GM21390 (cell line): Measurements from ENCODE around the gene ALDH1A2.
"Not testable (repeated sequence)": the region's sequence is repeated elsewhere in the genome, so short reads cannot be mapped to it uniquely, and the experiment has no call there.

Source experiments
- ATAC-seq: cut with Tn5 transposase; IDR thresholded peaks from one replicate; pipeline ENCODE4 v1.9.1; 2021; ENCODE audit not compliant: unreplicated experiment

The ALDH1A2 gene

GRCh38 chr15:58002338-58003126 lies 63.0 kb downstream of the ALDH1A2 start:
- no peak for ATAC-seq

- ATAC-seq = not testable (repeated sequence)
Observed at GRCh38 chr15:57999699-58000098, 65.8 kb downstream of the ALDH1A2 start.

- ATAC-seq = no peak
Observed at GRCh38 chr15:57996561-57996960, 69.0 kb downstream of the ALDH1A2 start.

GRCh38 chr15:57994221-57995049 lies 71.1 kb downstream of the ALDH1A2 start:
- ATAC-seq = no peak

GRCh38 chr15:57993409-57994145 lies 71.9 kb downstream of the ALDH1A2 start:
- no peak for ATAC-seq

- no peak for ATAC-seq
Observed at GRCh38 chr15:57992761-57993355, 72.7 kb downstream of the ALDH1A2 start.

- ATAC-seq = no peak
Observed at GRCh38 chr15:57973534-57973933, 92.0 kb downstream of the ALDH1A2 start.

GRCh38 chr15:57972864-57973263 lies 92.6 kb downstream of the ALDH1A2 start:
- no peak for ATAC-seq

- ATAC-seq = no peak
Observed at GRCh38 chr15:57969996-57970395, 95.5 kb downstream of the ALDH1A2 start.

- ATAC-seq = no peak
Observed at GRCh38 chr15:57969355-57969754, 96.2 kb downstream of the ALDH1A2 start.

GRCh38 chr15:57962887-57963286 lies 102.6 kb downstream of the ALDH1A2 start:
- no peak for ATAC-seq

GRCh38 chr15:57961919-57962318 lies 103.6 kb downstream of the ALDH1A2 start:
- no peak for ATAC-seq

- no peak for ATAC-seq
Observed at GRCh38 chr15:57957113-57957512, 108.4 kb downstream of the ALDH1A2 start.

- ATAC-seq = no peak
Observed at GRCh38 chr15:57953874-57954273, 111.6 kb downstream of the ALDH1A2 start.

- ATAC-seq = no peak
Observed at GRCh38 chr15:57951328-57951932, 114.1 kb downstream of the ALDH1A2 start.

GRCh38 chr15:57950381-57950946 lies 115.0 kb downstream of the ALDH1A2 start:
- ATAC-seq = no peak

GRCh38 chr15:57949374-57949943 lies 116.1 kb downstream of the ALDH1A2 start:
- ATAC-seq = no peak

- ATAC-seq = no peak
Observed at GRCh38 chr15:57948351-57949289, 116.9 kb downstream of the ALDH1A2 start.

- no peak for ATAC-seq
Observed at GRCh38 chr15:57947781-57948180, 117.7 kb downstream of the ALDH1A2 start.
